Measurements from ENCODE around the gene SLC26A1.

GRCh38 chr4:959338-960139 lies 33.7 kb downstream of the SLC26A1 start:
- no peak for TF ChIP-seq CTCF (IDR thresholded peaks at IDR 0.05; ENCODE audit: low read length)
- no peak for TF ChIP-seq EZH2 (IDR thresholded peaks at IDR 0.05; ENCODE audit: borderline replicate concordance, low read length)
